ENCODE results near the gene FKBP6.

Gene FKBP6

DNA sequence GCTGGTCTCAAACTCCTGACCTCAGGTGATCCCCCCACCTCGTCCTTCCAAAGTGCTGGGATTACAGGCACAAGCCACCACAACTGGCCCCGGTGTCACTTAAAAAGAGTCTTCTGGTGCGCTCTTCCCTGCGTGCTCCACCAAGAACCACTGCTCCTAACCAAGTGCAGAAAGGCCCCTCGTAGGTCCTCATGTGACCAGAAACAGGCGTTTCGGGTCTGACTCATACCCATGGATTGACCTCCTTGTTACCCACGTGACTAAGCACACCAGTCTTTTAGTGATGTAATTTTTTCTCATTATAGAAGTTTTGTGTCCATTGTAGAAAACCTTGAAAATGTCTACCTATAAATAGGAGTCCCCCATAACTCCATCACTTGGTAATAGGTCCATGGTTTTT lies 13.9 kb downstream of the FKBP6 start:
- ChIA-PET CTCF (interaction anchor here (0.6 to 1.5 kb wide), 4 partner anchors 10 to 110 kb away, joined by 3 to 4 read pairs (median 3); no protein-coding TSS in a partner anchor), POLR2A (no interaction called here)
- no peak for TF ChIP-seq TARDBP (IDR thresholded peaks at IDR 0.05)
- no peak for TF ChIP-seq ZNF384 (IDR thresholded peaks at IDR 0.05)
- TF ChIP-seq SUZ12 (IDR thresholded peaks at IDR 0.05): no peak
- no peak for TF ChIP-seq SP1 (IDR thresholded peaks at IDR 0.05)
- no peak for TF ChIP-seq ARNT (IDR thresholded peaks at IDR 0.05)
- TF ChIP-seq LEF1 (IDR thresholded peaks at IDR 0.05; ENCODE audit: borderline replicate concordance): no peak
- no peak for TF ChIP-seq CTBP1 (IDR thresholded peaks at IDR 0.05; ENCODE audit: borderline replicate concordance)
- TF ChIP-seq NFRKB (IDR thresholded peaks at IDR 0.05): no peak
- no peak for TF ChIP-seq HDGF (IDR thresholded peaks at IDR 0.05; ENCODE audit: borderline replicate concordance)
- peak; percentile 21 for DNase-seq (ENCODE audit: extremely low spot score)

GRCh38 chr7:73342645-73343044 lies 14.7 kb downstream of the FKBP6 start:
- POLR2A ChIA-PET: no interaction called here
- CTCF ChIA-PET: interaction anchor here (0.6 to 1.5 kb wide), 4 partner anchors 9 to 109 kb away, joined by 3 to 4 read pairs (median 3); no protein-coding TSS in a partner anchor
- no peak for TF ChIP-seq BHLHE40 (IDR thresholded peaks at IDR 0.05; ENCODE audit: borderline replicate concordance)
- no peak for TF ChIP-seq NFRKB (IDR thresholded peaks at IDR 0.05)
- no peak for TF ChIP-seq ZNF384 (IDR thresholded peaks at IDR 0.05)
- no peak for TF ChIP-seq HDGF (IDR thresholded peaks at IDR 0.05; ENCODE audit: borderline replicate concordance)
- TF ChIP-seq FOXM1 (IDR thresholded peaks at IDR 0.05; ENCODE audit: borderline replicate concordance): no peak
- no peak for TF ChIP-seq CTBP1 (IDR thresholded peaks at IDR 0.05; ENCODE audit: borderline replicate concordance)
- TF ChIP-seq ARNT (IDR thresholded peaks at IDR 0.05): no peak
- TF ChIP-seq LEF1 (IDR thresholded peaks at IDR 0.05; ENCODE audit: borderline replicate concordance): no peak
- TF ChIP-seq TARDBP (IDR thresholded peaks at IDR 0.05): no peak
- TF ChIP-seq, protein P1, sequence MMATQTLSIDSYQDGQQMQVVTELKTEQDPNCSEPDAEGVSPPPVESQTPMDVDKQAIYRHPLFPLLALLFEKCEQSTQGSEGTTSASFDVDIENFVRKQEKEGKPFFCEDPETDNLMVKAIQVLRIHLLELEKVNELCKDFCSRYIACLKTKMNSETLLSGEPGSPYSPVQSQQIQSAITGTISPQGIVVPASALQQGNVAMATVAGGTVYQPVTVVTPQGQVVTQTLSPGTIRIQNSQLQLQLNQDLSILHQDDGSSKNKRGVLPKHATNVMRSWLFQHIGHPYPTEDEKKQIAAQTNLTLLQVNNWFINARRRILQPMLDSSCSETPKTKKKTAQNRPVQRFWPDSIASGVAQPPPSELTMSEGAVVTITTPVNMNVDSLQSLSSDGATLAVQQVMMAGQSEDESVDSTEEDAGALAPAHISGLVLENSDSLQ (IDR thresholded peaks at IDR 0.05): no peak
- TF ChIP-seq SP1 (IDR thresholded peaks at IDR 0.05): no peak
- TF ChIP-seq FOXK2 (IDR thresholded peaks at IDR 0.05): no peak
- no peak for TF ChIP-seq SUZ12 (IDR thresholded peaks at IDR 0.05)
- no peak for TF ChIP-seq FOXA1 (IDR thresholded peaks at IDR 0.05)
- TF ChIP-seq L3MBTL2 (conservative IDR thresholded peaks at IDR 0.05): no peak
- no peak for TF ChIP-seq ELF4 (IDR thresholded peaks at IDR 0.05)
- DNase-seq (ENCODE audit: extremely low spot score): peak; percentile 42

DNA sequence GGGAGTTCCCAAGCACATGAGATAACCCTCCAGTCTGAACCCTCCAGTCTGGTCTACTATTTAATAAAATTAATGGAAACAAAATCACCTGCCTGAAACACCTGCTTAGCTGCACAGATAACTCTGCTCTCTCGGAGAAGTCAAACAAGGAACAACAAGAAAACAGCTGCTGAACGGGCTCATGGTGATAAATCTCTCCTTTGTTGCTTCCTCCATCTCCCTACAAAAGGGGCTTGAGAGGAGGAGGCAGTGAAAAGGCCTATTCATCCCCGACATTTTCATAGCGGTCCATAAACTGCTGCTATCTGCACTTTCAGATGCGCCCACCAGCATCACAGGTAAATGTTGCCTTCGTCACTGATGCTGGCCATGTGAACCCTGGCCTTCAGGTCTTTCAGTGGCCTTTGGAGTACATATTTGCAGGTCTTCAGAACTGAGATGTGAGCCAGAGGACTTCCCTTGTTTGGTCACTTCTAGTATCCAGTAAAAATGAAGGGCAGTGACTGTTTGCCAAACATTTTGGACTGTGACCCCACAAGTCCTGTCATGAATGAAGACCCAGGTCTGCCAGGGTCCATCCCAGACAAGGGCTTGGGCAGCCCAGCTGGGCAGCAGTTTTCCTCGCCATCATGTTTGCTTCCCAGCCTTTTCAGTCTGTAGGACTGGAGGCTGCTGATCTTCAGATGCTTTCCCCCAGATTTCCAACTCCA lies 15.9 kb downstream of the FKBP6 start:
- TF ChIP-seq L3MBTL2 (conservative IDR thresholded peaks at IDR 0.05) (no peak), ARNT (IDR thresholded peaks at IDR 0.05) (no peak), FOXK2 (IDR thresholded peaks at IDR 0.05) (no peak), LEF1 (IDR thresholded peaks at IDR 0.05; ENCODE audit: borderline replicate concordance) (no peak), NFRKB (IDR thresholded peaks at IDR 0.05) (no peak), BHLHE40 (IDR thresholded peaks at IDR 0.05; ENCODE audit: borderline replicate concordance) (no peak), TARDBP (IDR thresholded peaks at IDR 0.05) (no peak), SP1 (IDR thresholded peaks at IDR 0.05) (no peak)
- CTCF ChIA-PET: interaction anchor here (0.7 kb wide), 1 partner anchor 44 kb away, joined by 11 read pairs; no protein-coding TSS in a partner anchor

GRCh38 chr7:73345538-73345937 lies 17.6 kb downstream of the FKBP6 start:
- ChIA-PET CTCF (no interaction called here), POLR2A (no interaction called here)
- no peak for TF ChIP-seq L3MBTL2 (conservative IDR thresholded peaks at IDR 0.05)
- no peak for TF ChIP-seq FOXA1 (IDR thresholded peaks at IDR 0.05)
- no peak for TF ChIP-seq FOXK2 (IDR thresholded peaks at IDR 0.05)
- no peak for TF ChIP-seq ELF4 (IDR thresholded peaks at IDR 0.05)
- TF ChIP-seq ARNT (IDR thresholded peaks at IDR 0.05): no peak
- no peak for TF ChIP-seq CTBP1 (IDR thresholded peaks at IDR 0.05; ENCODE audit: borderline replicate concordance)
- no peak for TF ChIP-seq ZNF384 (IDR thresholded peaks at IDR 0.05)
- TF ChIP-seq LEF1 (IDR thresholded peaks at IDR 0.05; ENCODE audit: borderline replicate concordance): no peak
- no peak for TF ChIP-seq HDGF (IDR thresholded peaks at IDR 0.05; ENCODE audit: borderline replicate concordance)
- TF ChIP-seq, protein P1 (IDR thresholded peaks at IDR 0.05): no peak
- TF ChIP-seq BHLHE40 (IDR thresholded peaks at IDR 0.05; ENCODE audit: borderline replicate concordance): no peak
- no peak for TF ChIP-seq FOXM1 (IDR thresholded peaks at IDR 0.05; ENCODE audit: borderline replicate concordance)
- no peak for TF ChIP-seq TARDBP (IDR thresholded peaks at IDR 0.05)
- no peak for DNase-seq (ENCODE audit: extremely low spot score)

More for the DNA sequence above, 15.9 kb downstream of the FKBP6 start:
- POLR2A ChIA-PET: no interaction called here
- no peak for DNase-seq (ENCODE audit: extremely low spot score)

DNA sequence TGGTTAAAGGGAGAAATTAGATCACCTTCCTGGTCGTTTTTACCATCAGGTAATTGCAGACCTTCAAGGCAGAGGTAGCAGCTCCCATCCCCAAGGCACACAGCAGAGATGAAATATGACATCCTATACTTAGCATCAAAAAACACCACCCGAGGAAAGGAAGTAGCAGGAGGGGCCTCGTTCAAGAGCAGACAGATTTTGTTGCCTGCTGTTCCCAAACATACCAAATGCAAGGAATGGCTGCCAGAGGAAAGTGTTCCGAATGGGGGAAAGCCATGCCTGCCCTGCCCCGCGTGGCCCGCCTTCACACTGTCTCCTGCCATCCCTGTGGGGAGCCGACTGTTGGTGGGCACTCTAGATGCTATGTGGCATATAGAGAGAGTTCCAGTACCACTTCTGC lies 18.0 kb downstream of the FKBP6 start:
- ChIA-PET CTCF (no interaction called here), POLR2A (no interaction called here)
- DNase-seq (ENCODE audit: extremely low spot score): peak; percentile 6
- TF ChIP-seq SP1 (IDR thresholded peaks at IDR 0.05) (no peak), TARDBP (IDR thresholded peaks at IDR 0.05) (no peak), NFRKB (IDR thresholded peaks at IDR 0.05) (no peak), FOXK2 (IDR thresholded peaks at IDR 0.05) (no peak), L3MBTL2 (conservative IDR thresholded peaks at IDR 0.05) (no peak), HDGF (IDR thresholded peaks at IDR 0.05; ENCODE audit: borderline replicate concordance) (no peak), FOXM1 (IDR thresholded peaks at IDR 0.05; ENCODE audit: borderline replicate concordance) (no peak), SUZ12 (IDR thresholded peaks at IDR 0.05) (no peak), ZNF384 (IDR thresholded peaks at IDR 0.05) (no peak), LEF1 (IDR thresholded peaks at IDR 0.05; ENCODE audit: borderline replicate concordance) (no peak), FOXA1 (IDR thresholded peaks at IDR 0.05) (no peak), ARNT (IDR thresholded peaks at IDR 0.05) (no peak), ELF4 (IDR thresholded peaks at IDR 0.05) (no peak)
- TF ChIP-seq, protein P1 (IDR thresholded peaks at IDR 0.05): no peak

- CTCF ChIA-PET: no interaction called here
- POLR2A ChIA-PET: no interaction called here
- TF ChIP-seq, protein P1 (IDR thresholded peaks at IDR 0.05): no peak
- no peak for DNase-seq (ENCODE audit: extremely low spot score)
Observed at GRCh38 chr7:73349763-73350162, 21.8 kb downstream of the FKBP6 start.

Data from HEK293T (cell line).